Left lung (tissue), 10 donors: ENCODE data around the gene FUZ. TPM values are rescaled to one million over a fixed set of nuclear protein-coding genes. Genes with fewer than 3 reads are reported as not detected.

Source experiments
- ATAC-seq: fragments of 200-7000 bp; cut with Tn5 transposase; one replicate; pipeline ENCODE4 v1.9.1; 2020; ENCODE audit warnings: moderate library complexity
- DNase-seq, 4 donors: peaks; one replicate each; pipeline ENCODE4 v3.0.0-alpha.2; 2013 to 2020
- H3K27ac ChIP-seq, 2 donors: fragments of 200-600 bp; sonication (generic) in 1 of 2; one replicate each; pipeline versions ENCODE4 v1.5.0 to v1.8.0; 2020 to 2021
- H3K27me3 ChIP-seq, 2 donors: fragments of 200-600 bp; sonication (generic) in 1 of 2; one replicate each; pipeline versions ENCODE4 v1.5.0 to v1.8.0; 2020 to 2021
- H3K36me3 ChIP-seq, 2 donors: fragments of 200-600 bp; sonication (generic) in 1 of 2; one replicate each; pipeline versions ENCODE4 v1.5.0 to v1.8.0; 2020 to 2021
- H3K4me1 ChIP-seq, 2 donors: fragments of 200-600 bp; one replicate each; pipeline ENCODE4 v1.8.0; 2021
- H3K4me3 ChIP-seq, 2 donors: fragments of 200-600 bp; sonication (generic) in 1 of 2; one replicate each; pipeline versions ENCODE4 v1.5.0 to v1.8.0; 2020 to 2021; ENCODE audit warnings: mild to moderate bottlenecking in 1 of 2
- H3K9me3 ChIP-seq, 2 donors: fragments of 200-600 bp; sonication (generic) in 1 of 2; one replicate each; pipeline versions ENCODE4 v1.5.0 to v1.8.0; 2020 to 2021
- CTCF ChIP-seq, 2 donors: fragments of 200-600 bp; sonication (generic) in 1 of 2; IDR thresholded peaks; one replicate each; pipeline versions ENCODE4 v1.5.0 to v1.8.0; 2021; ENCODE audit warnings: antibody characterized with exemption in 2 of 2
- intact Hi-C, 2 donors: fragments of 100-400 bp; cut with DNase I; formaldehyde crosslinking; loops; one replicate each; pipeline versions ENCODE4 v1.11.2 to v1.14.2; 2022
- polyA plus RNA-seq, 6 donors: library from polyadenylated mRNA; unstranded; fragments of 120-200 nt; gene quantifications; one replicate each; pipeline ENCODE4 v1.2.1, GENCODE V29; 2013; ENCODE audit not compliant: insufficient read length in 6 of 6
- total RNA-seq, 2 donors: library from RNA; stranded (reverse); fragmentation: NEBNext Ultra II Directional; extraction: Animal tissue kit (Norgen Biotek cat#: 25700); gene quantifications; one replicate each; pipeline ENCODE4 v1.2.1, GENCODE V29; 2021
- donor health status: DM: no; HTN: yes; CAD: no.
- donor health status: DM: no; HTN: no; CAD: no.

FUZ gene
- total and polyA plus RNA-seq, 8 donors: 15.3 to 31.7 (median 25.8) TPM

GRCh38 chr19:49791776-49792445 lies 21.2 kb downstream of the FUZ start:
- no peak for TF ChIP-seq CTCF (IDR thresholded peaks at IDR 0.05)
- no peaks in the 10 kb centered on the region for H3K4me1 ChIP-seq
- no peak overlapping the region for H3K27ac ChIP-seq
- no peak overlapping the region for H3K4me3 ChIP-seq
- intact Hi-C loops: no loop called here
- H3K9me3 ChIP-seq: no peaks in the 10 kb centered on the region
- DNase-seq (no peak), ATAC-seq (no peak)
- peaks cover 0 to 97% of the 10 kb centered on the region in 2 donors for H3K36me3 ChIP-seq
- no peaks in the 10 kb centered on the region for H3K27me3 ChIP-seq

GRCh38 chr19:49790866-49791265 lies 22.2 kb downstream of the FUZ start:
- Histone ChIP-seq H3K27ac (no peak overlapping the region), H3K4me1 (no peaks in the 10 kb centered on the region), H3K9me3 (no peaks in the 10 kb centered on the region), H3K4me3 (no peak overlapping the region), H3K36me3 (peaks cover 0 to 97% of the 10 kb centered on the region in 2 donors), H3K27me3 (no peaks in the 10 kb centered on the region)
- DNase-seq: no peak
- ATAC-seq: peak; percentile 46
- TF ChIP-seq CTCF (IDR thresholded peaks at IDR 0.05): no peak
- intact Hi-C loops: no loop called here

GRCh38 chr19:49788857-49789256 lies 24.2 kb downstream of the FUZ start:
- H3K36me3 ChIP-seq: peaks cover 0 to 97% of the 10 kb centered on the region in 2 donors
- ATAC-seq (no peak), DNase-seq (no peak)
- intact Hi-C loops: no loop called here
- H3K9me3 ChIP-seq: no peaks in the 10 kb centered on the region
- H3K27ac ChIP-seq: no peak overlapping the region
- no peak for TF ChIP-seq CTCF (IDR thresholded peaks at IDR 0.05)
- H3K4me1 ChIP-seq: no peaks in the 10 kb centered on the region
- no peaks in the 10 kb centered on the region for H3K27me3 ChIP-seq
- no peak overlapping the region for H3K4me3 ChIP-seq

GRCh38 chr19:49787746-49788145 lies 25.3 kb downstream of the FUZ start:
- no peak overlapping the region for H3K4me3 ChIP-seq
- no peak for DNase-seq
- H3K36me3 ChIP-seq: peaks cover 0 to 97% of the 10 kb centered on the region in 2 donors
- no peak overlapping the region for H3K27ac ChIP-seq
- no peak for TF ChIP-seq CTCF (IDR thresholded peaks at IDR 0.05)
- intact Hi-C loops: no loop called here
- H3K27me3 ChIP-seq: no peaks in the 10 kb centered on the region
- H3K9me3 ChIP-seq: no peaks in the 10 kb centered on the region
- ATAC-seq: no peak
- no peaks in the 10 kb centered on the region for H3K4me1 ChIP-seq

- H3K36me3 ChIP-seq: peaks cover 0 to 91% of the 10 kb centered on the region in 2 donors
- ATAC-seq (peak; percentile 58), DNase-seq (no peak)
- H3K27me3 ChIP-seq: no peaks in the 10 kb centered on the region
- no peak overlapping the region for H3K27ac ChIP-seq
- no peak overlapping the region for H3K4me3 ChIP-seq
- TF ChIP-seq CTCF (IDR thresholded peaks at IDR 0.05): no peak
- peaks cover 0 to 3% of the 10 kb centered on the region in 2 donors for H3K4me1 ChIP-seq
- no peaks in the 10 kb centered on the region for H3K9me3 ChIP-seq
- intact Hi-C loops: no loop called here
Measured at GRCh38 chr19:49786376-49786820, 26.7 kb downstream of the FUZ start.
